Peyer's patch (tissue), 4 donors: ENCODE measurements around the gene PTMA. TPM values are rescaled to one million over a fixed set of nuclear protein-coding genes. Genes with fewer than 3 reads are reported as not detected.

Experiments
- DNase-seq, 3 donors: peaks; one replicate each; pipeline ENCODE4 v3.0.0-alpha.2; 2017 to 2019
- H3K27ac ChIP-seq, 4 donors: fragments of 200-600 bp; sonication (generic); one replicate each; pipeline ENCODE4 v1.5.1; 2016 to 2019
- H3K27me3 ChIP-seq, 2 donors: fragments of 200-600 bp; sonication (generic); one replicate each; pipeline ENCODE4 v1.5.1; 2019
- H3K36me3 ChIP-seq, 3 donors: fragments of 200-600 bp; sonication (generic); one replicate each; pipeline ENCODE4 v1.5.1; 2016 to 2019
- H3K4me1 ChIP-seq, 4 donors: fragments of 200-600 bp; sonication (generic); one replicate each; pipeline ENCODE4 v1.5.1; 2016 to 2019
- H3K4me3 ChIP-seq, 4 donors: fragments of 200-600 bp; sonication (generic); 1 replicate in 3 of 4; 2 replicates in 1 of 4; pipeline ENCODE4 v1.5.1; 2016 to 2019; ENCODE audit warnings: mild to moderate bottlenecking in 1 of 4
- H3K9me3 ChIP-seq, 4 donors: fragments of 200-600 bp; sonication (generic); one replicate each; pipeline ENCODE4 v1.5.1; 2016 to 2019; ENCODE audit warnings: mild to moderate bottlenecking in 1 of 4
- CTCF ChIP-seq, 6 experiments: fragments of 450-650 bp in 4 of 6; fragments of 200-600 bp in 2 of 6; sonication (generic) in 1 of 6; IDR thresholded peaks; one replicate each; pipeline ENCODE4 v1.5.1; 2017 to 2019; ENCODE audit warnings: antibody characterized with exemption in 6 of 6, mild to moderate bottlenecking in 3 of 6, moderate library complexity in 1 of 6
- POLR2A ChIP-seq, 2 donors: fragments of 450-650 bp; IDR thresholded peaks; one replicate each; pipeline ENCODE4 v1.5.1; 2017; ENCODE audit warnings: antibody characterized with exemption in 2 of 2, mild to moderate bottlenecking in 2 of 2, moderate library complexity in 2 of 2
- total RNA-seq, 4 donors: library from RNA; depleted of rRNA; stranded (reverse); fragments of >200 nt; gene quantifications; one replicate each; pipeline ENCODE4 v1.1.0, GENCODE V29; 2016

PTMA gene
- total RNA-seq, 4 donors from 2014 or later, result 316 to 1,049 (median 353) TPM

- Histone ChIP-seq H3K4me3 (no peak overlapping the region), H3K27ac (peak overlapping the region in 1 of 4 donors; percentile 42), H3K9me3 (no peaks in the 10 kb centered on the region), H3K4me1 (peaks cover 3 to 11% (median 5%) of the 10 kb centered on the region in 4 donors), H3K27me3 (no peaks in the 10 kb centered on the region), H3K36me3 (peaks cover 0 to 7% (median 0%) of the 10 kb centered on the region in 3 donors)
- no peak for DNase-seq
- TF ChIP-seq POLR2A (IDR thresholded peaks at IDR 0.05), result no peak
- TF ChIP-seq CTCF (IDR thresholded peaks at IDR 0.05), result no peak
Observed at GRCh38 chr2:231717281-231718171, 9.2 kb downstream of the PTMA start.

DNA sequence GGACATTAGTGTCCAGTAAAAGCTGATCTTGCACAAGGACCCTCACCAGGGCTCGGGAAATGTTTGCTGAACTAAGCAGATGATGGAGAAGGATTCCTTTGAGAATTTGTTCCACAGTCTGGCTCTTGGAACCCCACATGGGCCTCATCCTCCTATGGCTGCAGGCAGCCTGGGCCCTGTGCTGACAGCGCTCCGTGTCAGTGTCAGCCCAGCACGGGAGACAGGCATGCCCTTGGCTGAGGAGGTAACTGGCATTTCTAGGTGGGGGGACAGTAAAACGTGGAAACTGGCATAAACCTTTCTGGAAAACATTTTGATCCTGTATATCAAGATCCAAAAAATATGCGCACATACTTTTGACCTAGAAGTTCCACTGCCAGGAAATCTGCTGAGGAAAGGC is 10.5 kb downstream of the PTMA start:
- Histone ChIP-seq H3K9me3 (no peaks in the 10 kb centered on the region), H3K4me3 (no peak overlapping the region), H3K36me3 (no peaks in the 10 kb centered on the region), H3K27me3 (no peaks in the 10 kb centered on the region), H3K27ac (no peak overlapping the region), H3K4me1 (peaks cover 0 to 5% (median under 1%) of the 10 kb centered on the region in 4 donors)
- TF ChIP-seq POLR2A (IDR thresholded peaks at IDR 0.05), result no peak
- no peak for DNase-seq

DNA sequence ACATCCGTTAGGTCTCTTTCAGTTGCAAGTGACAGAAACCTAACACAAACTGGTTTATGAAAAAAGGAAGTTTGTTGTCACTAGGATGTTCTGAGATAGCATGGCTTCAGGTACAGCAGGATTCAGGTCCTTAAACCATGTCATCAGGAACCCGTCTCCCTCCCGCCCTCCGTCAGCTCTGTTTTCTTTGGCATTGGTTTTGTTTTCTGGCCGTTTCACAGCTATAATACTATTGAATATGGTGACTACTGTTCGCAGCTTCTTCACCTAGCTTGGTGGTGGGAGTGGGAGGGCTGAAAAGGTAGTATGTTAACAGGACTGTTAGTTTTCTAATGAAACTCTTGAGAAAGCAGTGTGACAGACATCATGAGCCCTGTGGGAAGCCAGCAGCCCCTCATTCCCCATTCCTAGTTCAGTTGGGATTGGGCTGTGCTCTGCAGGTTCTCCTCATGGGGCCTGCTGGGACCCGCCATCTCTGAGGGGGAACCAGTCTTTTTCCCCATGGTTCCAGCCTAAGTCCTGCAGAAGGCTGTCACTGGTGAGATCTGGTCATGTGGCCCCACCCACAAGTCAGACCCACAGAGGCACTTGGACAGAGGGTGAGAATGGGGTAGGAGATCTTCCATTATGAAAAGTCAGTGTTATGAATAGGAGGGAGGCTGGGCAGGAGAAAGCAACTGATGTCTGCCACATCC is 12.1 kb downstream of the PTMA start:
- Histone ChIP-seq H3K27me3 (no peaks in the 10 kb centered on the region), H3K4me3 (no peak overlapping the region), H3K27ac (no peak overlapping the region), H3K4me1 (no peaks in the 10 kb centered on the region), H3K9me3 (no peaks in the 10 kb centered on the region), H3K36me3 (no peaks in the 10 kb centered on the region)
- TF ChIP-seq CTCF (IDR thresholded peaks at IDR 0.05) (no peak), POLR2A (IDR thresholded peaks at IDR 0.05) (no peak)
- no peak for DNase-seq

- no peak overlapping the region for H3K27ac ChIP-seq
- H3K9me3 ChIP-seq, result no peaks in the 10 kb centered on the region
- H3K36me3 ChIP-seq, result no peaks in the 10 kb centered on the region
- H3K4me3 ChIP-seq, result no peak overlapping the region
- peak in 1 of 6 experiments; percentile 11 for TF ChIP-seq CTCF (IDR thresholded peaks at IDR 0.05)
- no peak for TF ChIP-seq POLR2A (IDR thresholded peaks at IDR 0.05)
- no peaks in the 10 kb centered on the region for H3K4me1 ChIP-seq
- DNase-seq, result no peak
- no peaks in the 10 kb centered on the region for H3K27me3 ChIP-seq
Observed at GRCh38 chr2:231720987-231721966, 13.0 kb downstream of the PTMA start.

DNA sequence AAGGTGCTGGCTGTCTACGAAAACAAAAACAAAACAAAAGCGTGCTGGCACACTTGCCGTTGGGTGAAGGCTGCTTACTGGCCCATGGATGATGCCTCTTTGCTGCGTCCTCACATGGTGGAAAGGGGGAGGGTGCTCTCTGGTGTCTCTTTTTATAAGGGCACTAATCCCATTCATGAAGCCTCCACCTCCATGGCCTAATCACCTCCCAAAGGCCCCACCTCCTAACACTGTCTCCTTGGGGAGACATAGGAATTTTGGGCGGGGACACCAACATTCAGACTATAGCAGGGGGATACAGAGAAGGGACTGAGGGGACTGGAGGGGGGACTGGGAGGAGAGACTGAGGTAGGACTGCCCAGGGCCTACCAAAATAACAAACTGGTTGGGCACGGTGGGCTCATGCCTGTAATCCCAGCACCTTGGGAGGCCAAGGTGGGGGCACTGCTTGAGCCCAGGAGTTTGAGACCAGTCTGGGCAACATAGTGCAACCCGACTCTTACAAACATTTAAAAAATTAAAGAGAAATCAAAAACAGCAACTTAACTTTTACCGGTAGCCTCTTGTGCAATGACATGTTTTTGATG is 14.5 kb downstream of the PTMA start:
- Histone ChIP-seq H3K36me3 (no peaks in the 10 kb centered on the region), H3K4me1 (no peaks in the 10 kb centered on the region), H3K27me3 (no peaks in the 10 kb centered on the region), H3K4me3 (no peak overlapping the region), H3K27ac (no peak overlapping the region), H3K9me3 (no peaks in the 10 kb centered on the region)
- no peak for DNase-seq
- no peak for TF ChIP-seq POLR2A (IDR thresholded peaks at IDR 0.05)
- no peak for TF ChIP-seq CTCF (IDR thresholded peaks at IDR 0.05)
